ENCODE results near the gene ASB13. TPM values are rescaled to one million over a fixed set of nuclear protein-coding genes. Genes with fewer than 3 reads are reported as not detected.
A peak's percentile ranks its signal among the peaks of the same experiment; 100 is the strongest.

The ASB13 gene
- total and polyA plus RNA-seq, 2 of the 13 experiments (the other 11 are each of a cell fraction or from before 2014, with no cell fraction given): 9.3 to 15.4 TPM

DNA sequence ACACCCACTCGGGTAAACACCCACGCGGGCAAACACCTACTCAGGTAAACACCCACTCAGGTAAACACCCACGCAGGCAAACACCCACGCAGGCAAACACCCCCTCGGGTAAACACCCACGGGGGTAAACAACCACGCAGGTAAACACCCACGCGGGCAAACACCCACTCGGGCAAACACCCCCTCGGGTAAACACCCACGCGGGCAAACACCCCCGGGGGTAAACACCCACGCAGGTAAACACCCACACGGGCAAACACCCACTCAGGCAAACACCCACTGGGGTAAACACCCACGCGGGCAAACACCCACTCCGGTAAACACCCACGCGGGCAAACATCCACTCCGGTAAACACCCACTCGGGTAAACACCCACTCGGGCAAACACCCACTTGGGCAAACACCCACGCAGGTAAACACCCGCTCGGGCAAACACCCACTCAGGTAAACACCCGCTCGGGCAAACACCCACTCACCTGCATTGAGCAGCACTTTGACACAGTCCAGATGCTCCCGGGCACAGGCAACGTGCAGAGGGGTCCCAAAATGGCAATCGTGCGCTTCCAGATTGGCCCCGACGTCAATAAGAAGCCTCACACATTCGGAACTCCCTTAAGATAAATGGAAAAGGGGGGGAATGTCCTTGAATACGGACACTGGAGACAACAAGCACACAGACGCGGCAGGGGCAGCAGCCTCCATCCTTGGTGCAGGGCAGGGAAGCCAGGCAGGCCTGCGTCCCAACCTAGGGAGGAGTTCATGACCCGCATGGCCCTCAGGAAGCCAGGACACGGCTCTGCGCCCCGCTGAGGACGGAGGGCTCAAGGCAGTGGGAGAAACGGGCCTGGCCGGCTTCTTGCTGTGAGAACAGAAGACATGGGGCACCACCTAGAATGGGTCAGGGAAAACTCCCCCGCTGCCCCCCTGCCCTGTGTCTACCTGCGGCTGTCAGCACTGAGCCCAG is 17.6 kb downstream of the ASB13 start:
- CTCF ChIA-PET (ENCODE audit: low intra/inter-chr PET ratio, low total read pairs): no interaction called here
- no peaks in the 10 kb centered on the region for H3K79me2 ChIP-seq (ENCODE audit: insufficient read depth, low read length)
- no peak overlapping the region for H2AFZ ChIP-seq (ENCODE audit: low read length)
- H3K9ac ChIP-seq (ENCODE audit: insufficient read depth, low read depth, low read length): no peak overlapping the region
- no TSS peak for BruUV-seq (replicated peaks)
- in situ Hi-C loops (cut with HindIII; ENCODE audit: extremely low pct_ligation_motif_present, low pct_unique_long_range_greater_than_20kb) (no loop called here), intact Hi-C loops (cut with micrococcal nuclease; ENCODE audit: unreplicated experiment) (no loop called here)
- no peak overlapping the region for H3K4me3 ChIP-seq (replicated peaks in 1 of 3; ENCODE audit: insufficient read depth in 1 of 3, low read depth in 2 of 3, low read length in 3 of 3)
- ATAC-seq (peak; percentile 21; the same call in 2 of the 3 replicates), FAIRE-seq (no peak), DNase-seq (ENCODE audit: low spot score) (no peak)
- WGBS (ENCODE audit: low lambda C conversion rate): 93% methylated on average over 27 of the region's 50 CpGs
- no peak overlapping the region for H3K4me2 ChIP-seq (ENCODE audit: low read depth, low read length)
- TF ChIP-seq SAP130 (CRISPR knock-in tag; IDR thresholded peaks at IDR 0.05; ENCODE audit: low read depth): no peak
- TF ChIP-seq GATAD1 (CRISPR knock-in tag; IDR thresholded peaks at IDR 0.05): no peak
- peak; percentile 54; the same call in 1 of the 2 replicates for TF ChIP-seq HNRNPL (IDR thresholded peaks at IDR 0.05; ENCODE audit: low read depth, low read length)
- TF ChIP-seq, protein P1, sequence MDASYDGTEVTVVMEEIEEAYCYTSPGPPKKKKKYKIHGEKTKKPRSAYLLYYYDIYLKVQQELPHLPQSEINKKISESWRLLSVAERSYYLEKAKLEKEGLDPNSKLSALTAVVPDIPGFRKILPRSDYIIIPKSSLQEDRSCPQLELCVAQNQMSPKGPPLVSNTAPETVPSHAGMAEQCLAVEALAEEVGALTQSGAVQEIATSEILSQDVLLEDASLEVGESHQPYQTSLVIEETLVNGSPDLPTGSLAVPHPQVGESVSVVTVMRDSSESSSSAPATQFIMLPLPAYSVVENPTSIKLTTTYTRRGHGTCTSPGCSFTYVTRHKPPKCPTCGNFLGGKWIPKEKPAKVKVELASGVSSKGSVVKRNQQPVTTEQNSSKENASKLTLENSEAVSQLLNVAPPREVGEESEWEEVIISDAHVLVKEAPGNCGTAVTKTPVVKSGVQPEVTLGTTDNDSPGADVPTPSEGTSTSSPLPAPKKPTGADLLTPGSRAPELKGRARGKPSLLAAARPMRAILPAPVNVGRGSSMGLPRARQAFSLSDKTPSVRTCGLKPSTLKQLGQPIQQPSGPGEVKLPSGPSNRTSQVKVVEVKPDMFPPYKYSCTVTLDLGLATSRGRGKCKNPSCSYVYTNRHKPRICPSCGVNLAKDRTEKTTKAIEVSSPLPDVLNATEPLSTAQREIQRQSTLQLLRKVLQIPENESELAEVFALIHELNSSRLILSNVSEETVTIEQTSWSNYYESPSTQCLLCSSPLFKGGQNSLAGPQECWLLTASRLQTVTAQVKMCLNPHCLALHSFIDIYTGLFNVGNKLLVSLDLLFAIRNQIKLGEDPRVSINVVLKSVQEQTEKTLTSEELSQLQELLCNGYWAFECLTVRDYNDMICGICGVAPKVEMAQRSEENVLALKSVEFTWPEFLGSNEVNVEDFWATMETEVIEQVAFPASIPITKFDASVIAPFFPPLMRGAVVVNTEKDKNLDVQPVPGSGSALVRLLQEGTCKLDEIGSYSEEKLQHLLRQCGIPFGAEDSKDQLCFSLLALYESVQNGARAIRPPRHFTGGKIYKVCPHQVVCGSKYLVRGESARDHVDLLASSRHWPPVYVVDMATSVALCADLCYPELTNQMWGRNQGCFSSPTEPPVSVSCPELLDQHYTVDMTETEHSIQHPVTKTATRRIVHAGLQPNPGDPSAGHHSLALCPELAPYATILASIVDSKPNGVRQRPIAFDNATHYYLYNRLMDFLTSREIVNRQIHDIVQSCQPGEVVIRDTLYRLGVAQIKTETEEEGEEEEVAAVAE (CRISPR knock-in tag; IDR thresholded peaks at IDR 0.05; ENCODE audit: borderline replicate concordance): no peak
- TF ChIP-seq BORCS8-MEF2B (CRISPR knock-in tag; IDR thresholded peaks at IDR 0.05): no peak
- TF ChIP-seq, protein P2, sequence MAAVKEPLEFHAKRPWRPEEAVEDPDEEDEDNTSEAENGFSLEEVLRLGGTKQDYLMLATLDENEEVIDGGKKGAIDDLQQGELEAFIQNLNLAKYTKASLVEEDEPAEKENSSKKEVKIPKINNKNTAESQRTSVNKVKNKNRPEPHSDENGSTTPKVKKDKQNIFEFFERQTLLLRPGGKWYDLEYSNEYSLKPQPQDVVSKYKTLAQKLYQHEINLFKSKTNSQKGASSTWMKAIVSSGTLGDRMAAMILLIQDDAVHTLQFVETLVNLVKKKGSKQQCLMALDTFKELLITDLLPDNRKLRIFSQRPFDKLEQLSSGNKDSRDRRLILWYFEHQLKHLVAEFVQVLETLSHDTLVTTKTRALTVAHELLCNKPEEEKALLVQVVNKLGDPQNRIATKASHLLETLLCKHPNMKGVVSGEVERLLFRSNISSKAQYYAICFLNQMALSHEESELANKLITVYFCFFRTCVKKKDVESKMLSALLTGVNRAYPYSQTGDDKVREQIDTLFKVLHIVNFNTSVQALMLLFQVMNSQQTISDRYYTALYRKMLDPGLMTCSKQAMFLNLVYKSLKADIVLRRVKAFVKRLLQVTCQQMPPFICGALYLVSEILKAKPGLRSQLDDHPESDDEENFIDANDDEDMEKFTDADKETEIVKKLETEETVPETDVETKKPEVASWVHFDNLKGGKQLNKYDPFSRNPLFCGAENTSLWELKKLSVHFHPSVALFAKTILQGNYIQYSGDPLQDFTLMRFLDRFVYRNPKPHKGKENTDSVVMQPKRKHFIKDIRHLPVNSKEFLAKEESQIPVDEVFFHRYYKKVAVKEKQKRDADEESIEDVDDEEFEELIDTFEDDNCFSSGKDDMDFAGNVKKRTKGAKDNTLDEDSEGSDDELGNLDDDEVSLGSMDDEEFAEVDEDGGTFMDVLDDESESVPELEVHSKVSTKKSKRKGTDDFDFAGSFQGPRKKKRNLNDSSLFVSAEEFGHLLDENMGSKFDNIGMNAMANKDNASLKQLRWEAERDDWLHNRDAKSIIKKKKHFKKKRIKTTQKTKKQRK (IDR thresholded peaks at IDR 0.05; ENCODE audit: low read length): no peak
- TF ChIP-seq ATF7-NPFF (CRISPR knock-in tag; IDR thresholded peaks at IDR 0.05; ENCODE audit: low read depth): no peak
- no peaks in the 10 kb centered on the region for H4K20me1 ChIP-seq (ENCODE audit: insufficient read depth, low read length)
- H3K27me3 ChIP-seq (ENCODE audit: control insufficient read depth in 1 of 2, insufficient read depth in 2 of 2, low read length in 2 of 2): no peaks in the 10 kb centered on the region
- H3K9me3 ChIP-seq (ENCODE audit: low read length): no peaks in the 10 kb centered on the region
- no peak overlapping the region for H3K27ac ChIP-seq (ENCODE audit: extremely low read length, insufficient read depth, low read length)
- peaks cover 1 to 8% of the 10 kb centered on the region in 2 experiments; a peak in 2 of 5 replicates for H3K36me3 ChIP-seq (replicated peaks in 1 of 2; ENCODE audit: control insufficient read depth in 1 of 2, insufficient read depth in 2 of 2, low read length in 2 of 2)
- POLR2A ChIA-PET: no interaction called here
- H3K4me1 ChIP-seq (ENCODE audit: insufficient read depth, low read length): peaks cover 32% of the 10 kb centered on the region
